A673 (cell line): ENCODE measurements around the gene YES1.

Experiments
- CTCF ChIP-seq: fragments of 300-800, 200-600 bp; sonication (generic); conservative IDR thresholded peaks from 2 replicates; pipeline ENCODE4 v1.5.1; 2017; ENCODE audit warnings: low read depth, mild to moderate bottlenecking, antibody characterized with exemption, low read length, moderate library complexity, mixed read lengths
- EZH2 ChIP-seq: fragments of 200-600 bp; sonication (generic); IDR thresholded peaks from 2 replicates; pipeline ENCODE4 v1.6.1; 2017; ENCODE audit warnings: borderline replicate concordance, low read depth, mild to moderate bottlenecking, mixed read lengths, antibody characterized with exemption, low read length; ENCODE audit not compliant: poor library complexity, severe bottlenecking

DNA sequence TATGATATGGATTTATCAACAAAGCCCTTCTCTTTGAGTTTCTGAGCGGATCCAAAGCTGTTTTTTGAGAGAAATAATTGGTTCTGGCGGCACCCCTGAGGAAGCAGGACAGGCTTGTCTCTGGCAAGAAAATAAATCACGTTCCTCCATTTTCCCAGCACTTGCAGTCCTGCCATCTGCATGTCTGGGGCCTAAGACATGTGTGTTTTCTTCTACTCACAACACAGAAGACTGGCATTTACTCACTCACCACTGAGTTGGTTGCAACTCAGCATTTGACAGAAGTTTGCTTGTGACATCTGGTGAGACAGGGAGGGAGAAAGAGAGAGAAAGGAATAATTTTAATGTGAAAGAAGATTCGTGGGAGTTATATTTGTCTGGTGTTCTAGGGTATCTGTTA, 37.0 kb upstream of the YES1 start:
- TF ChIP-seq CTCF, result no peak
- no peak for TF ChIP-seq EZH2
